ENCODE results near the gene DCAF15.

GRCh38 chr19:13906910-13907309 lies 45.4 kb upstream of the DCAF15 start:
- TF ChIP-seq CEBPB (IDR thresholded peaks at IDR 0.05) (no peak), CREB1 (IDR thresholded peaks at IDR 0.05; ENCODE audit: low read depth) (no peak), EP300 (IDR thresholded peaks at IDR 0.05; ENCODE audit: borderline replicate concordance) (no peak), ZBTB7A (IDR thresholded peaks at IDR 0.05; ENCODE audit: low read depth) (no peak), TAF1 (IDR thresholded peaks at IDR 0.05; ENCODE audit: low read depth) (no peak)
- TF ChIP-seq, protein P1, sequence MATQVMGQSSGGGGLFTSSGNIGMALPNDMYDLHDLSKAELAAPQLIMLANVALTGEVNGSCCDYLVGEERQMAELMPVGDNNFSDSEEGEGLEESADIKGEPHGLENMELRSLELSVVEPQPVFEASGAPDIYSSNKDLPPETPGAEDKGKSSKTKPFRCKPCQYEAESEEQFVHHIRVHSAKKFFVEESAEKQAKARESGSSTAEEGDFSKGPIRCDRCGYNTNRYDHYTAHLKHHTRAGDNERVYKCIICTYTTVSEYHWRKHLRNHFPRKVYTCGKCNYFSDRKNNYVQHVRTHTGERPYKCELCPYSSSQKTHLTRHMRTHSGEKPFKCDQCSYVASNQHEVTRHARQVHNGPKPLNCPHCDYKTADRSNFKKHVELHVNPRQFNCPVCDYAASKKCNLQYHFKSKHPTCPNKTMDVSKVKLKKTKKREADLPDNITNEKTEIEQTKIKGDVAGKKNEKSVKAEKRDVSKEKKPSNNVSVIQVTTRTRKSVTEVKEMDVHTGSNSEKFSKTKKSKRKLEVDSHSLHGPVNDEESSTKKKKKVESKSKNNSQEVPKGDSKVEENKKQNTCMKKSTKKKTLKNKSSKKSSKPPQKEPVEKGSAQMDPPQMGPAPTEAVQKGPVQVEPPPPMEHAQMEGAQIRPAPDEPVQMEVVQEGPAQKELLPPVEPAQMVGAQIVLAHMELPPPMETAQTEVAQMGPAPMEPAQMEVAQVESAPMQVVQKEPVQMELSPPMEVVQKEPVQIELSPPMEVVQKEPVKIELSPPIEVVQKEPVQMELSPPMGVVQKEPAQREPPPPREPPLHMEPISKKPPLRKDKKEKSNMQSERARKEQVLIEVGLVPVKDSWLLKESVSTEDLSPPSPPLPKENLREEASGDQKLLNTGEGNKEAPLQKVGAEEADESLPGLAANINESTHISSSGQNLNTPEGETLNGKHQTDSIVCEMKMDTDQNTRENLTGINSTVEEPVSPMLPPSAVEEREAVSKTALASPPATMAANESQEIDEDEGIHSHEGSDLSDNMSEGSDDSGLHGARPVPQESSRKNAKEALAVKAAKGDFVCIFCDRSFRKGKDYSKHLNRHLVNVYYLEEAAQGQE (IDR thresholded peaks at IDR 0.05; ENCODE audit: low read depth) = no peak
